DOHH2 (cell line): Measurements from ENCODE around the gene SETSIP.

ENCODE experiments used
- EZH2phosphoT487 ChIP-seq: fragments of 200-600 bp; sonication (generic); IDR thresholded peaks from 2 replicates; pipeline ENCODE4 v1.6.1; 2017; ENCODE audit warnings: borderline replicate concordance, mild to moderate bottlenecking, antibody characterized with exemption, low read length, moderate library complexity, mixed read lengths
- TF ChIP-seq, protein P1 (sequence below): fragments of 200-600 bp; sonication (generic); IDR thresholded peaks from one replicate; pipeline ENCODE4 v1.5.1; 2014; ENCODE audit warnings: antibody characterized with exemption, mild to moderate bottlenecking, low read depth, low read length; ENCODE audit not compliant: poor library complexity, severe bottlenecking

DNA sequence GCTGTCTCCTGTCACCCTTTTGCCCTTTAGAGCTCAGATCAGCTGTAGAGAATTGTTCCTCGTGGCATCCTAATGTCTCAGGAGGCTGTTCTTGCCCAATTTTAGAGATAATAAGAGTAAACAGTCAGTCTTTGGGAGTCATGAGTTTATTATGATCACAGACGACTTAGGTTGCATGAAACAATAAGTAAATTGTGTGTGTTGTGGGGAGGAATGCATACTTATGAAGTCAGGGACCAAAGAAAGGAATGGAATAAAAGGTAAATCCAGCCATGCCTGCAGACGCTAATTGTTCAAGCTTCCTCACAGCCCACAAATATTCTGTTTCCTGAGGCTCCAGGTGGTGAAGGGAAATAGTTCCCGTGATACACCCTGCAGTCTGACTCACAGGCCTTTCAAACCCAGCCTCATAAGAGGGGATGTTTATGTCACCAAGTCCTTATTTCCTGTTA lies 44.5 kb downstream of the SETSIP start:
- TF ChIP-seq, protein P1, sequence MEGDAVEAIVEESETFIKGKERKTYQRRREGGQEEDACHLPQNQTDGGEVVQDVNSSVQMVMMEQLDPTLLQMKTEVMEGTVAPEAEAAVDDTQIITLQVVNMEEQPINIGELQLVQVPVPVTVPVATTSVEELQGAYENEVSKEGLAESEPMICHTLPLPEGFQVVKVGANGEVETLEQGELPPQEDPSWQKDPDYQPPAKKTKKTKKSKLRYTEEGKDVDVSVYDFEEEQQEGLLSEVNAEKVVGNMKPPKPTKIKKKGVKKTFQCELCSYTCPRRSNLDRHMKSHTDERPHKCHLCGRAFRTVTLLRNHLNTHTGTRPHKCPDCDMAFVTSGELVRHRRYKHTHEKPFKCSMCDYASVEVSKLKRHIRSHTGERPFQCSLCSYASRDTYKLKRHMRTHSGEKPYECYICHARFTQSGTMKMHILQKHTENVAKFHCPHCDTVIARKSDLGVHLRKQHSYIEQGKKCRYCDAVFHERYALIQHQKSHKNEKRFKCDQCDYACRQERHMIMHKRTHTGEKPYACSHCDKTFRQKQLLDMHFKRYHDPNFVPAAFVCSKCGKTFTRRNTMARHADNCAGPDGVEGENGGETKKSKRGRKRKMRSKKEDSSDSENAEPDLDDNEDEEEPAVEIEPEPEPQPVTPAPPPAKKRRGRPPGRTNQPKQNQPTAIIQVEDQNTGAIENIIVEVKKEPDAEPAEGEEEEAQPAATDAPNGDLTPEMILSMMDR: no peak
- TF ChIP-seq EZH2phosphoT487: no peak
